ENCODE data around the gene ENAH. TPM values are rescaled to one million over a fixed set of nuclear protein-coding genes. Genes with fewer than 3 reads are reported as not detected.

ENAH gene
- total RNA-seq, 6 experiments from 2014 or later, result 9.0 to 33.2 (median 20.8) TPM

GRCh38 chr1:225449774-225450173, 203.1 kb downstream of the ENAH start:
- DNase-seq (no peak), ATAC-seq (no peak)
- TF ChIP-seq POLR2A (IDR thresholded peaks at IDR 0.05) (no peak), CTCF (IDR thresholded peaks at IDR 0.05) (no peak)
- H3K27ac ChIP-seq, result peak overlapping the region in 1 of 3 donors; percentile 8
- H3K4me1 ChIP-seq, result peaks cover 0 to 29% (median 9%) of the 10 kb centered on the region in 4 donors
- no peaks in the 10 kb centered on the region for H3K27me3 ChIP-seq
- intact Hi-C loops (cut with DNase I), result no loop called here
- no peaks in the 10 kb centered on the region for H3K9me3 ChIP-seq
- H3K36me3 ChIP-seq, result no peaks in the 10 kb centered on the region
- 73% methylated on average over 2 of the region's 5 CpGs for WGBS (ENCODE audit: insufficient coverage, low coverage, low lambda C conversion rate, missing lambda C conversion rate)
- H3K4me3 ChIP-seq, result no peak overlapping the region

- Histone ChIP-seq H3K4me1 (peaks cover 0 to 29% (median 11%) of the 10 kb centered on the region in 4 donors), H3K9me3 (no peaks in the 10 kb centered on the region), H3K4me3 (no peak overlapping the region), H3K27me3 (no peaks in the 10 kb centered on the region), H3K36me3 (no peaks in the 10 kb centered on the region), H3K27ac (no peak overlapping the region)
- ATAC-seq, result no peak
- peak in 1 of 3 donors; percentile 38 for DNase-seq
- 73% methylated on average over 2 of the region's 9 CpGs for WGBS (ENCODE audit: insufficient coverage, low coverage, low lambda C conversion rate, missing lambda C conversion rate)
- intact Hi-C loops (cut with DNase I), result no loop called here
- TF ChIP-seq POLR2A (IDR thresholded peaks at IDR 0.05) (no peak), CTCF (IDR thresholded peaks at IDR 0.05) (no peak)
Measured at GRCh38 chr1:225449261-225449660, 203.7 kb downstream of the ENAH start.

GRCh38 chr1:225448146-225448805, 204.6 kb downstream of the ENAH start:
- WGBS (ENCODE audit: insufficient coverage, low coverage, low lambda C conversion rate, missing lambda C conversion rate), result 79% methylated on average over 8 of the region's 9 CpGs
- no peak for TF ChIP-seq POLR2A (IDR thresholded peaks at IDR 0.05)
- no peak for TF ChIP-seq CTCF (IDR thresholded peaks at IDR 0.05)
- no peaks in the 10 kb centered on the region for H3K9me3 ChIP-seq
- no peak overlapping the region for H3K4me3 ChIP-seq
- ATAC-seq (no peak), DNase-seq (peak in 1 of 3 donors; percentile 36)
- H3K4me1 ChIP-seq, result peaks cover 0 to 29% (median 13%) of the 10 kb centered on the region in 4 donors
- intact Hi-C loops (cut with DNase I), result no loop called here
- no peaks in the 10 kb centered on the region for H3K36me3 ChIP-seq
- H3K27ac ChIP-seq, result peak overlapping the region; percentile 22 to 51 (median 40)
- H3K27me3 ChIP-seq, result no peaks in the 10 kb centered on the region

- peak overlapping the region in 2 of 3 donors; percentile 37 to 82 for H3K27ac ChIP-seq
- no peaks in the 10 kb centered on the region for H3K36me3 ChIP-seq
- DNase-seq, result peak in 1 of 3 donors; percentile 49
- H3K27me3 ChIP-seq, result no peaks in the 10 kb centered on the region
- H3K9me3 ChIP-seq, result no peaks in the 10 kb centered on the region
- peak in 2 of 4 donors; percentile 3 to 40 for ATAC-seq
- 56% methylated on average over 3 of the region's 8 CpGs for WGBS (ENCODE audit: insufficient coverage, low coverage, low lambda C conversion rate, missing lambda C conversion rate)
- no peak overlapping the region for H3K4me3 ChIP-seq
- TF ChIP-seq CTCF (IDR thresholded peaks at IDR 0.05), result no peak
- TF ChIP-seq POLR2A (IDR thresholded peaks at IDR 0.05), result no peak
- peaks cover 0 to 35% (median 16%) of the 10 kb centered on the region in 4 donors for H3K4me1 ChIP-seq
- intact Hi-C loops (cut with DNase I), result no loop called here
Measured at GRCh38 chr1:225447650-225448089, 205.3 kb downstream of the ENAH start.
